IPS DF 4.7 (cell line): ENCODE data around the gene FFAR1.

ENCODE experiments used
- DNase-seq: peaks from one replicate; pipeline ENCODE4 v3.0.0-alpha.2; 2013; ENCODE audit warnings: low spot score; ENCODE audit errors: extremely low read depth

The FFAR1 gene

GRCh38 chr19:35388277-35389054, 40.8 kb downstream of the FFAR1 start:
- no peak for DNase-seq

- no peak for DNase-seq
Measured at GRCh38 chr19:35389192-35389861, 41.6 kb downstream of the FFAR1 start.

- no peak for DNase-seq
Measured at GRCh38 chr19:35392742-35393715, 45.3 kb downstream of the FFAR1 start.

GRCh38 chr19:35395382-35396199, 47.9 kb downstream of the FFAR1 start:
- DNase-seq: no peak

GRCh38 chr19:35396240-35396885, 48.7 kb downstream of the FFAR1 start:
- DNase-seq: no peak

DNA sequence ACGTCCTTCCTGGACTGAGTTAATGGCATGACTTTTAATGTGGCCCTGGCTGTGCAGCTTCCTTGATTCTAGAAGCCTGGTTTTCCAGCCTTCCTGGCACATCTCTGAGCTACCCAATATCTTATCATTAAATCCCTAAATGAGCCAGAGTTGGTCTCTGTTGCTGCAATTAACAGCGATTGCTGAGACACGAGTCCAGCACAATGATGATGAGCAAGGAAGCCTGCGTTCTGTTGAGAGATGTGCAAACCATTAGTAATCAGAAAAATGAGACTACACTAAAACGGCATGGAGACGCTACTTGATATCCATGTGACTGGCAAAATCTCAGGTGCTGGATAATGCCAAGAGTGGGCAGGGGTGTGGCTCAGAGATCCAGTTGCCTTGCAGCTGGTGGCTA, 49.4 kb downstream of the FFAR1 start:
- no peak for DNase-seq
